ENCODE data around the gene C2. TPM values are rescaled to one million over a fixed set of nuclear protein-coding genes. Genes with fewer than 3 reads are reported as not detected.

C2 gene
- total RNA-seq, 1 donor from 2014 or later, result 18.6 TPM

DNA sequence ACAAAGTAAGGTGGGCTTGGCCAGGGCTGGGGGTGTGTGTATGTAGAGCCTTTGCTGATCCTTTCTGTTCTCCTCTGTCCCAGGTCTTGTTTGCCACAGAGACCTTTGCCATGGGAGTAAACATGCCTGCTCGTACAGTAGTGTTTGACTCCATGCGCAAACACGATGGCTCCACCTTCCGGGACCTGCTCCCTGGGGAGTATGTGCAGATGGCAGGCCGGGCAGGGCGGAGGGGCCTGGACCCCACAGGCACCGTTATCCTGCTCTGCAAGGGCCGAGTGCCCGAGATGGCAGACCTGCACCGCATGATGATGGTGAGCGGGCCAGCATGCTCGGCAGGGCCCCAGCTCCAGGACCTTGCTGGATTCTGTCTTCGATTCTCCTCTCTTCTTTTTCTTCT is 38.2 kb downstream of the C2 start:
- no peak overlapping the region for H3K4me3 ChIP-seq
- DNase-seq (ENCODE audit: low spot score in 2 of 2), result no peak
- TF ChIP-seq, protein P1, sequence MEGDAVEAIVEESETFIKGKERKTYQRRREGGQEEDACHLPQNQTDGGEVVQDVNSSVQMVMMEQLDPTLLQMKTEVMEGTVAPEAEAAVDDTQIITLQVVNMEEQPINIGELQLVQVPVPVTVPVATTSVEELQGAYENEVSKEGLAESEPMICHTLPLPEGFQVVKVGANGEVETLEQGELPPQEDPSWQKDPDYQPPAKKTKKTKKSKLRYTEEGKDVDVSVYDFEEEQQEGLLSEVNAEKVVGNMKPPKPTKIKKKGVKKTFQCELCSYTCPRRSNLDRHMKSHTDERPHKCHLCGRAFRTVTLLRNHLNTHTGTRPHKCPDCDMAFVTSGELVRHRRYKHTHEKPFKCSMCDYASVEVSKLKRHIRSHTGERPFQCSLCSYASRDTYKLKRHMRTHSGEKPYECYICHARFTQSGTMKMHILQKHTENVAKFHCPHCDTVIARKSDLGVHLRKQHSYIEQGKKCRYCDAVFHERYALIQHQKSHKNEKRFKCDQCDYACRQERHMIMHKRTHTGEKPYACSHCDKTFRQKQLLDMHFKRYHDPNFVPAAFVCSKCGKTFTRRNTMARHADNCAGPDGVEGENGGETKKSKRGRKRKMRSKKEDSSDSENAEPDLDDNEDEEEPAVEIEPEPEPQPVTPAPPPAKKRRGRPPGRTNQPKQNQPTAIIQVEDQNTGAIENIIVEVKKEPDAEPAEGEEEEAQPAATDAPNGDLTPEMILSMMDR (IDR thresholded peaks at IDR 0.05), result no peak
- no peak overlapping the region for H3K27ac ChIP-seq
- intact Hi-C loops (cut with DNase I), result no loop called here
- H3K27me3 ChIP-seq, result no peaks in the 10 kb centered on the region
- peaks cover 77 to 99% of the 10 kb centered on the region in 2 donors for H3K36me3 ChIP-seq
- peaks cover 1 to 3% of the 10 kb centered on the region in 2 donors for H3K4me1 ChIP-seq
- no peaks in the 10 kb centered on the region for H3K9me3 ChIP-seq

DNA sequence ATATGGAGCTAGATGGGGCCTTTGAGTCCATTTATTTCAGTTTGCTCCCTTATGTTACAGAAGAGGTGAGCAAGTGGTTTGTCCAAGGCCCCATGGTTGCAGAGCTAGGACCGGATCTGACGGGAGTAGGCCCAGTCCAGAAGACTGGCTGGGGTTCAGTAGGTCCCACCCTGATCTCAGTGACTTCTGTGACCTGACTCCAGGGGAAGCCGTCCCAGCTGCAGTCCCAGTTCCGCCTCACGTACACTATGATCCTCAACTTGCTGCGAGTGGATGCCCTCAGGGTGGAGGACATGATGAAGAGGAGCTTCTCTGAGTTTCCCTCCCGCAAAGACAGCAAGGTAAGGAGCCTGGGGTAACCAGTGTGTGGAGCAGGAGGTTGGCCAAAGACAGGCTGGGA is 39.0 kb downstream of the C2 start:
- Histone ChIP-seq H3K27me3 (no peaks in the 10 kb centered on the region), H3K36me3 (peaks cover 75 to 91% of the 10 kb centered on the region in 2 donors), H3K4me1 (peaks cover 8 to 10% of the 10 kb centered on the region in 2 donors), H3K27ac (no peak overlapping the region), H3K9me3 (no peaks in the 10 kb centered on the region), H3K4me3 (no peak overlapping the region)
- intact Hi-C loops (cut with DNase I), result no loop called here
- TF ChIP-seq, protein P1 (IDR thresholded peaks at IDR 0.05), result no peak
- no peak for DNase-seq (ENCODE audit: low spot score in 2 of 2)

DNA sequence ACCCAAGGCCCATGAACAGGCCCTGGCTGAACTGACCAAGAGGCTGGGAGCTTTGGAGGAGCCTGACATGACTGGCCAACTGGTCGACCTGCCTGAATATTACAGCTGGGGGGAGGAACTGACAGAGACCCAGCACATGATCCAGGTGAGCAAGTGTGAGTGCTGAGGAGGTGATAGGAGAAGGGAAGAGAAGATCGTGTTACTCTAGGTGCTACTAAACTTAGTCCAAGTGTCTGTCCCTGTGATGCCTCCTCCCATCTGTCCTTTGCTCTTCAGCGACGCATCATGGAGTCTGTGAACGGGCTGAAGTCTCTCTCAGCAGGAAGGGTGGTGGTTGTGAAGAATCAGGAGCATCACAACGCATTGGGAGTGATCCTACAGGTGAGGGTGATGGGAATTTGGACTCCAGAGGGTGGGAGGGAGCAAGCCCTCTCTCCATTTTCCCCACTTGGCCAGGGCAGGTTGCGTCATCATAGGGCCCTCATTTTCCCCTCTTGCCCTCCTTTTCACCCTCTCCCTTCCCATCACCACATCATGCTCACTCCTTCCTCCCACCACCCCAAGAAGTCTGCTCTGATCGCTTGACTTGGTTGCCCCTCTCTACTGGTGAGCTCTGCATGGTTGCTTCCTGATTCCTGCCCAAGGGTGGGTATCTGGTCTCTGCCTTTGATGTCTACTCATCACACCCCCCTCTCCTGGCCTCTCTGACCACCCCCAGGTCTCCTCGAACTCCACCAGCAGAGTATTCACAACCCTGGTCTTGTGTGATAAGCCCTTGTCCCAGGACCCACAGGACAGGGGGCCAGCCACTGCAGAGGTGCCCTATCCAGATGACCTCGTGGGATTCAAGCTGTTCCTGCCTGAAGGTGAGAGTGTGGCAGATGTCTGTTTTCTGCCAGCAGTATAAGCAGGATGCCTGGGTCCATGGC is 39.7 kb downstream of the C2 start:
- no peaks in the 10 kb centered on the region for H3K27me3 ChIP-seq
- peaks cover 67 to 83% of the 10 kb centered on the region in 2 donors for H3K36me3 ChIP-seq
- no peaks in the 10 kb centered on the region for H3K9me3 ChIP-seq
- intact Hi-C loops (cut with DNase I), result no loop called here
- H3K4me1 ChIP-seq, result peaks cover 8 to 10% of the 10 kb centered on the region in 2 donors
- no peak overlapping the region for H3K27ac ChIP-seq
- DNase-seq (ENCODE audit: low spot score in 2 of 2), result no peak
- TF ChIP-seq, protein P1 (IDR thresholded peaks at IDR 0.05), result no peak
- H3K4me3 ChIP-seq, result no peak overlapping the region

DNA sequence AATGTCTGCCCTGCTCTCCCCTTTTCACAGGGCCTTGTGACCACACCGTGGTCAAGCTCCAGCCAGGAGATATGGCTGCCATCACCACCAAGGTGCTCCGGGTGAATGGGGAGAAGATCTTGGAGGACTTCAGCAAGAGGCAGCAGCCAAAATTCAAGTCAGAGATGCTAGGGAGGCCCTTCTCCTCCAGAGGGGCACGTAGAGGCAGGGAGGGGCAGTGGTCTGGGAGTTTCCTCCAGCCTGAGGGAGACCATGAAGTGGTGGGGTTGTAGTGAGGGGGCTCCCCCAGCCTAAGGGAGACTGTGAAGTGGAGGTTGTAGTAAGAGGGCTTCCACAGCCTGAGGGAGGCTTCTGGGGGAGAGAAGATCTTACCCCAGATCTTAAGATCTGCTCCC is 40.4 kb downstream of the C2 start:
- TF ChIP-seq, protein P1 (IDR thresholded peaks at IDR 0.05), result no peak
- Histone ChIP-seq H3K4me3 (no peak overlapping the region), H3K27ac (no peak overlapping the region), H3K27me3 (no peaks in the 10 kb centered on the region), H3K36me3 (peaks cover 61 to 77% of the 10 kb centered on the region in 2 donors), H3K9me3 (no peaks in the 10 kb centered on the region), H3K4me1 (peaks cover 10% of the 10 kb centered on the region in 2 donors)
- no peak for DNase-seq (ENCODE audit: low spot score in 2 of 2)
- intact Hi-C loops (cut with DNase I), result no loop called here

DNA sequence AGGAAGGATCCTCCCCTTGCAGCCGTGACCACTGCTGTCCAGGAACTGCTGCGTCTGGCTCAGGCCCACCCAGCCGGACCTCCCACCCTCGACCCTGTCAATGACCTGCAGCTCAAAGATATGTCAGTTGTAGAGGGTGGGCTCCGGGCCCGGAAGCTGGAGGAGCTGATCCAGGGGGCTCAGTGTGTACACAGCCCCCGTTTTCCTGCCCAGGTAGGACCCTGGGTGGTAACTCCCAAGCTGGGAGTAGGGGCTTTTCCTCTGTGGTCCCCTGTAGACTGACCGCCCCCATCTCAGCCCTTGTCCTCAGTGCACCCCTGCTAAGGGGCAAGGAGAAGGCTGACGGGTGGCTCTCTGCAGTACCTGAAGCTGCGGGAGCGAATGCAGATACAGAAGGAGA is 40.8 kb downstream of the C2 start:
- Histone ChIP-seq H3K4me1 (peaks cover 10 to 14% of the 10 kb centered on the region in 2 donors), H3K36me3 (peaks cover 58 to 73% of the 10 kb centered on the region in 2 donors), H3K9me3 (no peaks in the 10 kb centered on the region), H3K27me3 (no peaks in the 10 kb centered on the region), H3K4me3 (no peak overlapping the region), H3K27ac (no peak overlapping the region)
- TF ChIP-seq, protein P1 (IDR thresholded peaks at IDR 0.05), result no peak
- intact Hi-C loops (cut with DNase I), result no loop called here
- no peak for DNase-seq (ENCODE audit: low spot score in 2 of 2)

Data from ascending aorta (tissue), 2 donors.